Effector memory CD8-positive, alpha-beta T cell (primary cell): Measurements from ENCODE around the gene SOX21.

Experiments used
- ATAC-seq: fragments of 150-1000 bp; cut with Tn5 transposase; replicated peaks from 2 replicates; pipeline ENCODE4 v1.10.0; 2021; ENCODE audit warnings: mild to moderate bottlenecking, moderate library complexity
- DNase-seq, 3 experiments: peaks; one replicate each; pipeline ENCODE4 v3.0.0; 2021
- H3K27ac Mint-ChIP-seq, 2 donors: one replicate each; pipeline ENCODE4 v1.8.0; 2022; ENCODE audit warnings: mild to moderate bottlenecking in 2 of 2, mixed read lengths in 2 of 2, moderate library complexity in 2 of 2
- H3K27me3 Mint-ChIP-seq, 2 donors: one replicate each; pipeline ENCODE4 v1.8.0; 2022; ENCODE audit warnings: mixed read lengths in 2 of 2
- H3K36me3 Mint-ChIP-seq: one replicate; pipeline ENCODE4 v1.8.0; 2022; ENCODE audit warnings: mild to moderate bottlenecking, moderate library complexity, mixed read lengths; ENCODE audit not compliant: insufficient read depth
- H3K4me1 Mint-ChIP-seq, 2 donors: one replicate each; pipeline ENCODE4 v1.8.0; 2022; ENCODE audit warnings: low read depth in 2 of 2, mixed read lengths in 2 of 2
- H3K4me3 Mint-ChIP-seq, 2 donors: one replicate each; pipeline ENCODE4 v1.8.0; 2022; ENCODE audit warnings: mild to moderate bottlenecking in 2 of 2, mixed read lengths in 2 of 2, moderate library complexity in 2 of 2
- H3K9me3 Mint-ChIP-seq, 2 donors: one replicate each; pipeline ENCODE4 v1.8.0; 2022; ENCODE audit warnings: mixed read lengths in 2 of 2

SOX21 gene

GRCh38 chr13:94713561-94714182, 1.3 kb upstream of the SOX21 start:
- no peaks in the 10 kb centered on the region for H3K36me3 Mint-ChIP-seq
- DNase-seq (no peak), ATAC-seq (no peak)
- no peak overlapping the region for H3K27ac Mint-ChIP-seq
- H3K9me3 Mint-ChIP-seq: no peaks in the 10 kb centered on the region
- peaks cover 58 to 72% of the 10 kb centered on the region in 2 donors for H3K27me3 Mint-ChIP-seq
- H3K4me3 Mint-ChIP-seq: no peak overlapping the region
- peaks cover 3 to 4% of the 10 kb centered on the region in 2 donors for H3K4me1 Mint-ChIP-seq

GRCh38 chr13:94712812-94713560, 641 bp upstream of the SOX21 start:
- Mint-ChIP-seq H3K27ac (no peak overlapping the region), H3K36me3 (no peaks in the 10 kb centered on the region), H3K4me3 (peak overlapping the region in 1 of 2 donors; percentile 49), H3K27me3 (peaks cover 64 to 74% of the 10 kb centered on the region in 2 donors), H3K4me1 (peaks cover 3 to 4% of the 10 kb centered on the region in 2 donors), H3K9me3 (no peaks in the 10 kb centered on the region)
- no peak for DNase-seq
- no peak for ATAC-seq

- Mint-ChIP-seq H3K27ac (no peak overlapping the region), H3K9me3 (no peaks in the 10 kb centered on the region), H3K36me3 (no peaks in the 10 kb centered on the region), H3K4me1 (peaks cover 6 to 8% of the 10 kb centered on the region in 2 donors), H3K27me3 (peaks cover 65 to 74% of the 10 kb centered on the region in 2 donors), H3K4me3 (peak overlapping the region in 1 of 2 donors; percentile 49)
- ATAC-seq (no peak), DNase-seq (no peak)
Measured at GRCh38 chr13:94711561-94712286, 621 bp downstream of the SOX21 start.

- no peak overlapping the region for H3K27ac Mint-ChIP-seq
- DNase-seq (no peak), ATAC-seq (no peak)
- no peaks in the 10 kb centered on the region for H3K36me3 Mint-ChIP-seq
- H3K27me3 Mint-ChIP-seq: peaks cover 67 to 74% of the 10 kb centered on the region in 2 donors
- no peaks in the 10 kb centered on the region for H3K9me3 Mint-ChIP-seq
- peak overlapping the region; percentile 45 to 55 for H3K4me3 Mint-ChIP-seq
- peaks cover 6 to 8% of the 10 kb centered on the region in 2 donors for H3K4me1 Mint-ChIP-seq
Measured at GRCh38 chr13:94710881-94711560, 1.3 kb downstream of the SOX21 start.

- Mint-ChIP-seq H3K27ac (no peak overlapping the region), H3K27me3 (peaks cover 74% of the 10 kb centered on the region in 2 donors), H3K36me3 (no peaks in the 10 kb centered on the region), H3K9me3 (no peaks in the 10 kb centered on the region), H3K4me1 (peaks cover 6 to 8% of the 10 kb centered on the region in 2 donors), H3K4me3 (peak overlapping the region; percentile 46 to 55)
- no peak for ATAC-seq
- DNase-seq: no peak
Measured at GRCh38 chr13:94710065-94710781, 2.1 kb downstream of the SOX21 start.

- H3K4me3 Mint-ChIP-seq: no peak overlapping the region
Measured at GRCh38 chr13:94709001-94709834, 3.1 kb downstream of the SOX21 start.

GRCh38 chr13:94708031-94708859, 4.1 kb downstream of the SOX21 start:
- DNase-seq (no peak), ATAC-seq (no peak)
- no peaks in the 10 kb centered on the region for H3K36me3 Mint-ChIP-seq
- H3K9me3 Mint-ChIP-seq: peaks cover 0 to 2% of the 10 kb centered on the region in 2 donors
- peaks cover 78 to 81% of the 10 kb centered on the region in 2 donors for H3K27me3 Mint-ChIP-seq
- peaks cover 6 to 8% of the 10 kb centered on the region in 2 donors for H3K4me1 Mint-ChIP-seq
- H3K27ac Mint-ChIP-seq: no peak overlapping the region
- peak overlapping the region; percentile 17 to 40 for H3K4me3 Mint-ChIP-seq

More at GRCh38 chr13:94709001-94709834, 3.1 kb downstream of the SOX21 start:
- no peak for DNase-seq
- H3K27me3 Mint-ChIP-seq: peaks cover 76 to 81% of the 10 kb centered on the region in 2 donors
- no peak overlapping the region for H3K27ac Mint-ChIP-seq
- no peak for ATAC-seq
- no peaks in the 10 kb centered on the region for H3K36me3 Mint-ChIP-seq
- no peaks in the 10 kb centered on the region for H3K9me3 Mint-ChIP-seq
- peaks cover 6 to 8% of the 10 kb centered on the region in 2 donors for H3K4me1 Mint-ChIP-seq

GRCh38 chr13:94707400-94708021, 4.8 kb downstream of the SOX21 start:
- H3K9me3 Mint-ChIP-seq: peaks cover 0 to 2% of the 10 kb centered on the region in 2 donors
- peaks cover 80 to 86% of the 10 kb centered on the region in 2 donors for H3K27me3 Mint-ChIP-seq
- H3K36me3 Mint-ChIP-seq: no peaks in the 10 kb centered on the region
- no peak for DNase-seq
- no peak for ATAC-seq
- H3K4me3 Mint-ChIP-seq: peak overlapping the region; percentile 17 to 40
- H3K27ac Mint-ChIP-seq: no peak overlapping the region
- H3K4me1 Mint-ChIP-seq: peaks cover 6 to 8% of the 10 kb centered on the region in 2 donors

- Mint-ChIP-seq H3K36me3 (no peaks in the 10 kb centered on the region), H3K4me3 (peak overlapping the region in 1 of 2 donors; percentile 40), H3K27ac (no peak overlapping the region), H3K27me3 (peaks cover 78 to 87% of the 10 kb centered on the region in 2 donors), H3K4me1 (peaks cover 3 to 8% of the 10 kb centered on the region in 2 donors), H3K9me3 (peaks cover 0 to 2% of the 10 kb centered on the region in 2 donors)
- ATAC-seq: no peak
- no peak for DNase-seq
Measured at GRCh38 chr13:94706843-94707399, 5.4 kb downstream of the SOX21 start.

GRCh38 chr13:94706101-94706842, 6.1 kb downstream of the SOX21 start:
- Mint-ChIP-seq H3K4me3 (no peak overlapping the region), H3K27ac (no peak overlapping the region), H3K36me3 (no peaks in the 10 kb centered on the region), H3K9me3 (peaks cover 0 to 2% of the 10 kb centered on the region in 2 donors), H3K27me3 (peaks cover 84 to 93% of the 10 kb centered on the region in 2 donors), H3K4me1 (peaks cover 3 to 8% of the 10 kb centered on the region in 2 donors)
- ATAC-seq (no peak), DNase-seq (no peak)
